Activated CD4-positive, alpha-beta T cell treated with anti-CD3 and anti-CD28 coated beads, Interleukin-2, amount 50 U/mL, for 16 hours (primary cell): ENCODE results near the gene ZSCAN22.
A peak's percentile ranks its signal among the peaks of the same experiment; 100 is the strongest.
"Not testable (repeated sequence)": the region's sequence is repeated elsewhere in the genome, so short reads cannot be mapped to it uniquely, and the experiment has no call there.

Source experiments
- DNase-seq: peaks from one replicate; pipeline ENCODE4 v3.0.0-alpha.2; 2020

Gene ZSCAN22

DNA sequence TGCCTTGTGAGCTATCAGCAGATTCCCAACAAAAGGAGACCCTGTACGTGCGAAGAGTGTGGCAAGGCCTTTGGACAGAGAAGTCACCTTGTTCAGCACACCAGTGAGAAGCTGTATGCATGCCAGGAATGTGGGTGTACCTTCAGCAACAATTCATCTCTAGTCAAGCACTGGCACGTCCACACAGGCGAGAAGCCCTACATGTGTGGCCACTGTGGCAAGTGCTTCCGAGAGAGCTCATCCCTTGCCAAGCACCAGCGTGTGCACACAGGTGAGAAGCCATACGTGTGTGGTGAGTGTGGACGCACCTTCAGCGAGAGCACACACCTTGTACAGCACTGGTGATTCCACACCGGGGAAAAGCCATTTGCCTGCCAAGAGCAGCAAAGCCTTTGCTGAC lies 7.6 kb upstream of the ZSCAN22 start:
- no peak for DNase-seq

GRCh38 chr19:58325311-58326022 lies 1.3 kb upstream of the ZSCAN22 start:
- DNase-seq: peak; percentile 14

DNA sequence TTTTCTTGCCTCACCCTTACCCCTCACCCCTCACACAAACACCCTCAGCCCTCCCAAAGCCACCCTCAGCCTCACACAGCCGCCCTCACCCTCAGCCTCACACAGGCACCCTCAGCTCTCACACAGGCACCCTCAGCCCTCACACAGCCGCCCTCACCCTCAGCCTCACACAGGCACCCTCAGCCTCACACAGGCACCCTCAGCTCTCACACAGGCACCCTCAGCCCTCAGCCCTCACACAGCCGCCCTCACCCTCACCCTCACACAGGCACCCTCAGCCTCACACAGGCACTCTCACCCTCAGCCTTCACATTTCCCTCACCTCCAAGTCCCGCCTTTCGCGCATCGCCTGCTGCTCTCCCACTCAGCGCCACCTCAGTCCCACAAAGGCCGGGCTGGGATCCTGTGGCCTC lies 287 bp upstream of the ZSCAN22 start:
- no peak for DNase-seq

GRCh38 chr19:58328999-58329398 lies 2.2 kb downstream of the ZSCAN22 start:
- DNase-seq: no peak

GRCh38 chr19:58330458-58330857 lies 3.7 kb downstream of the ZSCAN22 start:
- no peak for DNase-seq

DNA sequence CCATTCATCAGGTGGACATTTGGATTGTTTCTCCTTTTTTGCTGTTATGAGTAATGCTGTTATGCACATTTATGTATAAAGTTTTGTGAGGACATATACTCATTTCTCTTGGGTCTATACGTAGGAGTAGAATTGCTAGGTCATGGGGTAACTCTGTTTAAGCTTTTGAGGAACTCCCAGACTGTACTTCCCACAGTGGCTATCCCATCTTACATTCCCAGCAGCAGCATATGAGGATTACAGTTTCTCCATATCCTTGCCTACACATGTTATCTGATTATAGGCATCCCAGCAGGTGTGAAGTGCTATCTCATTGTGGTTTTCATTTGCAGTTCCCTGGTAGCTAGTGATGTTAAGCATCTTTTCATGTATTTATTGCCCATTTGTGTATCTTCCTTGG lies 5.9 kb downstream of the ZSCAN22 start:
- DNase-seq: no peak

- no peak for DNase-seq
Measured at GRCh38 chr19:58334691-58335249, 8.0 kb downstream of the ZSCAN22 start.

- DNase-seq: no peak
Measured at GRCh38 chr19:58335630-58336029, 8.8 kb downstream of the ZSCAN22 start.

GRCh38 chr19:58336216-58336615 lies 9.4 kb downstream of the ZSCAN22 start:
- DNase-seq: no peak

DNA sequence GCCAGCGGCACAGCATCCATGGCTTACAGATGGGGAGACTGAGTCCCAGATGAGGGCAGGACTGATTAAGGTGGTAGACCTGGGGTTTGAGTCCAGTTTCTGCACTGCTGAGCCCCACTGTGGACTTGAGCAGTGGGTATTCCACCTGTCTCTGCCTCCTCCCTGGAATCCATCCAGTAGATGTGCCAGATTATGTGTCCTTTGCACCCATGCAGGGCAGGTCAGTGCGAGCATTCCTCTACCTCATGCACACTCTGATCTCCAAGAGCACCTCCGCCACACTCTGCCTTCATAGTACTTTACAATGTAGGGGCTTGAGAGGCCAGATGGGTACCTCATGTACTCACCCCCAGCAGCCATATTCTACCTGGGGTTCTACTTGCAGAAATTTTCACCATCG lies 10.0 kb downstream of the ZSCAN22 start:
- no peak for DNase-seq

DNA sequence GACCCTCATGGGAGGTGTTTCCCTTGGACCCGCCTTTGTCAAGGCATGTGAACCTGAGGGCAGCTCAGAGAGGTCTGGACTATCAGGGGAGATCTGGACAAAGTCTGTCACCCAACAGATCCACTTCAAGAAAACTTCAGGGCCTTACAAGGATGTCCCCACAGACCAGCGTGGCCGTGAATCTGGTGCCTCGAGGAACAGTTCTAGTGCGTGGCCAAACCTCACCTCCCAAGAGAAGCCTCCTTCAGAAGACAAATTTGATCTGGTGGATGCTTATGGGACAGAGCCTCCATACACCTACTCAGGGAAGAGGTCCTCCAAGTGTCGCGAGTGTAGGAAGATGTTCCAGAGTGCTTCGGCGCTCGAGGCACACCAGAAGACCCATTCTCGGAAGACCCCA lies 11.5 kb downstream of the ZSCAN22 start:
- DNase-seq: no peak

- DNase-seq: no peak
Measured at GRCh38 chr19:58338825-58339558, 12.2 kb downstream of the ZSCAN22 start.

DNA sequence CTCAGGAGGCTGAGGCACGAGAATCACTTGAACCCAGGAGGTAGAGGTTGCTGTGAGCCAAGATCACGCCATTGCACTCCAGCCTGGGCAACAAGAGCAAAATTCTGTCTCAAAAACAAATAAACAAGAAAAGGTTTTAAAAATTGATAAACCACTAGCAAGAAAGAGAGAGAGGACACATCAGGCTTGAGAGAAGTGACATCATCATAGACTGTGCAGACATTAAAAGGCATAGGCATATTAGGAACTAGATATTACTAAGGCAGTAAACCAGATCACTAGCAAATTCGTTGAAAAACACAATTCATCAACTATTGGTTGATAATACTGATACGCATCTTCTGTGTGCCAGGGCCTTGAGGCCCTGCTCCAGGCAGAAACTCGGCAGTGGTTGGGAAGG lies 18.8 kb downstream of the ZSCAN22 start:
- DNase-seq: no peak

DNA sequence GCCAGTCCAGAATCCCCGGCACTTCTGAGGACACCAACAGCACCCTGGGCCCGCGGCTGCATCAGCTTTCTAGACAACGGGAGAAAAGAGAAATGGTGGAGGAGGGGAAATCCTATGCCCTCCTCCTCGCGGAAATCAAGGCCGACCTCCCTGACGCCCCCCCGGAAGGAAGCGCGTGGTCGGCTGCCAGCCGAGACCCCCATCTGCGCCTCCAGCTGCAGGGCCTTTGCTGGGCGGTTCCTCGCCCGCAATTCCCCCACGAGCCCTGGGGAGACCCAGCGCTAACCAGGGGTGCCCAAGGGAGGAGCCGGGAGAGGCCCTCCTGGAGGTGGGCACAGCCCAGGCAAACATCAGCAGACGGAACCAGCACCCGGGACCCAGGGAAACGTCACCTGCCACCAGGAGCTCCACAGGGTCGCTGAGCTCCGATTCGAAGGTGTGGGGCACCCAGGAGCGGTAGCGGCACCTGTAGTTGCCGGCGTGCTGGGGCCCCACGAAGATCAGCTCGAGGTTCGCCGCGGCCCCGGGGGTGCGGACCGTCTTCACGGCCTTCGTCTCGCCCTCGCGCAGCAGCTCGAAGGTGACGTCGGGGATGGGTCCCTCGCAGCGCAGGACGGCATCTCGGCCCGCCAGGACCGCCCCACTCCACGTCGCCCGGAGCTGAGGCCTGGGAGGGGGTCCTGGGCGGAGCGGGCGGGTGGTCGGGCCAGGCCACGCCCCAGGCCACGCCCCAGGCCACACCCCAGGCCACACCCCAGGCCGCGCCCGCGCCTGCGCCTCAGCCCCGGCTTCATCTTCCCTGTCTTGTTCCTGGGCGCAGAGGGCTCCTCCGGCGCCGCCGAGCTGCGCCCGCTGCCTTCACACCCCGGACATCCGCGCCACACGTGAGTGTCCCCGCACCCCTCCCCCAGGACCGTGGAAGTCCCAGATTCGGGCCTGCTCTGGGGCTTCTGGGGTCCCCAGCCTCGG lies 20.5 kb downstream of the ZSCAN22 start:
- peak; percentile 77 for DNase-seq

DNA sequence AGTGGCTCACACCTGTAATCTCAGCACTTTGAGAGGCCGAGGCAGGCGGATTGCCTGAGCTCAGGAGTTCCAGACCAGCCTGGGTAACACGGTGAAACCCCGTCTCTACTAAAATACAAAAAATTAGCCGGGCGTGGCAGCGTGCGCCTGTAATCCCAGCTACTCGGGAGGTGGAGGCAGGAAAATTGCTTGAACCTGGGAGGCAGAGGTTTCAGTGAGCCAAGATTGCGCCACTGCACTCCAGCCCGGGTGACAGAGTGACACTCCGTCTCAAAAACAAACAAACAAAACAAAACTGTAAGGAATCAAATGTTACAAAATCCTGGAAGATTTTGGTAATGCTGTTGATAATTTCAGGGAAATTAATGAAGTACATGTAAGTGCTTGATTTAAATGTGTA lies 21.3 kb downstream of the ZSCAN22 start:
- not testable (repeated sequence) for DNase-seq

DNA sequence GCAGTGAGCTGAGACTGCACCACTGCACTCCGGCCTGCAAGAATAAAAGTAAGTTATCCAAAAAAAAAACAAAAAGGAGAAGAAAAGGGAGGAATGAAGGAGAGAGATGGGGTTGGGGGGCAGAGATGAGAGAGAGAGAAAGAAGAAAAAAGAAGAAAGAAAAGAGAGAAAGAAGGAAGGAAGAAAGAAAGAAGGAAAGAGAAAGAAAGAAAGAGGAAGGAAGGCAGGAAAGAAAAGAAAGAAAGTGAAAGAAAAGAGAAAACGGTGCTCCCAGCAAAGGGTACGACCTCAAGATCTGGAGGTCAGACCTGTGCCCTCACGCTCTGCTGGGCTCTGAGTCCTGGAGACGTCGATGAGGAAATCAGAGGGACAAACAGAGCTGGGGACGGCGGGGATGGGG lies 22.8 kb downstream of the ZSCAN22 start:
- DNase-seq: no peak

DNA sequence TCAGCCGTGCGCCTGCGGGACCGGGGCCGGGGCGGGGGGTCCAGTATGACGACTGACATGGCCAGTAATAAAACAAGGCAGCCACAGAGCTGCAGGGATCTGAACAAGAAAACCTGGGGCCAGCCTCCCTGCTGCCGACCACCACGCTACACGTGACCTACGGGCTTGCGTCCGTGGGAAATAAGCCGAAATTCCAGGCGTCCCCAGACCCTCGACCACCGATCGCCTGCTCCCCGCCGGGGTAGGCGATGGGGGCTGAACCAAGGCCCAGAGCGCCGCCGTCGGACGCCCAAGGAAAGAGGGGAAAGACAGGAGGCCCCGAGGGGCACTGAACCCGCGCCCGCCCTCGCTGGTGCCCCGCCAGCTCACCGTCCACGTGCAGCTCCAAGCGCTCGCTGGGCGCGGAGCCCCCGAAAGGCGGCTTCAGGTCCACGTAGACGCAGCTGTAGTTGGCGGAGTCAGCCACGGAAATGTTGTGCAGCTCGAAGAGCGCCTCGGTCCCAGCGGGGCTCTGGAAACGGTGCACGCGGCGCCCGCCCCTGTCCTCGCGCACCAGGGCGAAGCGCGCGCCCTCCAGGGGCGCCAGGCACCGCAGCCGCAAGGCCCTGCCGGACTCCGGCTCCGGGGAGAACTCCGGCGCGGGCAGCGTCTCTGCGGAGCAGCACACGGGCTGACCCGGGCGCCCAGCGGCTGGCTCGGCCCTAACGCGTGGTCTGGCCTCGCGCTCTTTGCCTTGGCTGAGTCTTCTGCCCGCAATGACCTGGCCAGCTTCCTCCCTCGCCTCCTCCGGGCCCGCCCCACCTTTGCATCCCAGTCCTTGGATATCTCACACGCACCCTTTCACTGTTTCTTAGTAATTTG lies 23.4 kb downstream of the ZSCAN22 start:
- no peak for DNase-seq

DNA sequence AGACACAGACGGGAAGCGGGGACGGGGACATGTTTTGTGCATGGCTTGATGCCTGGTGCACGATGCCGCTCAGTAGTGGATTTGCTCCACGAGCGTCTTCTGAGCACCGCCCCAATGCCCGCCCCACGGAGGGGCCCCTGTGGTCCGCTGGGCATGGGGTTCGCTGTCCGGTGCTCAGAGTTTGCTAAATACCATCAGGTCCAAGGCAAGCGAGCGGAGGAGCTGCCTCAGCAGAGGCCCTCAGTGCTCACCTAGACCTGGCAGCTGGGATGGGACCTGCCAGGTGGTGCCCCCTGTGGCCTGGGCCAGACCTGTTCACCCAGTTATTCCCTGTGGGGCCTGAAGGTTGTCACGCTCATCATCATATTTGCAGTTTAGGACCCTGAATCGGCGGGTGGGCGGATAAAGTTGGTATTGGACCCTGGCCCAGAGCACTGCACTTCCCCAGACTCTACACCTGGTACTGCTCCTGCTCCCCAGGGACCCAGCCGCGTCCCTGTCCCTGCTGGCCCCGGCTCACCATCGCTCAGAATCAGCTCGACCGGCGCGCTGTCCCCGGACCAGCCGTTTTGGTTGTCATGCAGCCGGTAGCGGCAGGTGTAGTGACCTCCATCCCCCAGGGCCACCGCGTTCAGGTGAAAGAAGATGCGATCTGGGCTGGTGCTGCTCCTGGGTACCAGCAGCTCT lies 24.2 kb downstream of the ZSCAN22 start:
- no peak for DNase-seq

- DNase-seq: no peak
Measured at GRCh38 chr19:58351558-58351878, 24.7 kb downstream of the ZSCAN22 start.

- no peak for DNase-seq
Measured at GRCh38 chr19:58351990-58352755, 25.4 kb downstream of the ZSCAN22 start.
